ENCODE measurements around the gene CCL27. TPM values are rescaled to one million over a fixed set of nuclear protein-coding genes. Genes with fewer than 3 reads are reported as not detected.

The CCL27 gene
- total RNA-seq, 2 experiments from 2014 or later = 0.80 TPM; not detected in 1

DNA sequence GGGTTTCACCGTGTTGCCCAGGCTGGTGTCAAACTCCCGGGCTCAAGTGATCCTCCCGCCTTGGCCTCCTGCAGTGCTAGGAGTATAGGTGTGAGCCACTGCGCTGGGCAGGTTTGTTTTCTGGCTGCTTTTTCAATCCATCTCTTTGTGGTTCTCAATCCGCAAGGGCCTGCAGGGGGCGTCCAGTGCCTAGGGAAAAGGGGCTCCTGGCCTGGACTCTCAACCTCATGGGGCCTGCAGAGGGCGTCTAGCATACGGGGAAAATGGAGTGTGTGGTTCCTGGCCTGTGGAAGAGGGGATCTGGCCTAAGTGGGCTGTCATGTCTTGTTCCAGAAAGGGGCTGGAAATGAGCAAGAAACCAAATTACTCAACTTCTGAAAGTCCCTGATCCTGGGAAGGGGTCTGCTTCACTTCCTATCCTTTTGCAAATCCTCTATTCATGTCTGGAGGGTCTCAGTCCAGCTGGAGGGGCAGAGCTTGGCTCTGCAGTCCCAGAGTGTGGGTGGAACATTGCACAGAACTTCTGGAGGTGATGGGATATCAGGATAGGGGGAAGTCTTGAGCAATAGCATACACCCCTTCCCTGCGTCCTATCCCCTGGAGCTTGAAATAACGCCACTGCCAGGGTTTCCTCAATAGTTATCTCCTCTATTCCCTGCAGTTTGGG, 12.7 kb upstream of the CCL27 start:
- Mint-ChIP-seq H3K27ac (no peak overlapping the region), H3K36me3 (peaks cover 3% of the 10 kb centered on the region), H3K9me3 (peaks cover 9% of the 10 kb centered on the region), H3K4me3 (no peak overlapping the region), H3K27me3 (no peaks in the 10 kb centered on the region), H3K4me1 (ENCODE audit: low read depth) (peaks cover 2% of the 10 kb centered on the region)
- CTCF ChIA-PET = interaction anchor here (0.7 to 4.0 kb wide), 4 partner anchors 9 to 310 kb away, joined by 3 to 49 read pairs (median 4); no protein-coding TSS in a partner anchor
- DNase-seq = peak; percentile 74
- POLR2A ChIA-PET = no interaction called here
- intact Hi-C loops (cut with micrococcal nuclease) = loop anchor here (1.0 kb wide), 1 partner anchor 27 kb away; no protein-coding TSS in a partner anchor

DNA sequence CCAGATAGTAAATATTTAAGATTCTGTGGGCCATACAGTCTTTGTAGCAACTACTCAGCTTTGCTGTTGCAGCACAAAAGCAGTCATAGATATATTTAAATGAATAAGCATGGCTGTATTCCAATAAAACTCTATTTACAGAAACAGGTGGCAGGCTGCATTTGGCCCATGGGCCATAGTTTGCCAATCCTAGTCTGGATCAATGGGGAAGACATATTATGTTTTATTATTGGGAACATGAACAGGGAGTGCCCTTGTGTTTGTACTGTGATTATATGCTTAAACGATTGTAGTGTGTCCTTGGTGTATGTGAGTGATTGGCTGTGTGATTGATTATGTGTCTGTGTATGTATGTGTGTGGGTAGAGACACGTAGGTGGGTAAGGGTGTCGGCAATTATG, 12.0 kb upstream of the CCL27 start:
- intact Hi-C loops (cut with micrococcal nuclease) = no loop called here
- Mint-ChIP-seq H3K4me3 (no peak overlapping the region), H3K36me3 (peaks cover 7% of the 10 kb centered on the region), H3K9me3 (peaks cover 16% of the 10 kb centered on the region), H3K27me3 (no peaks in the 10 kb centered on the region), H3K27ac (no peak overlapping the region), H3K4me1 (ENCODE audit: low read depth) (peaks cover 2% of the 10 kb centered on the region)
- POLR2A ChIA-PET = no interaction called here
- no peak for DNase-seq
- CTCF ChIA-PET = interaction anchor here (1.9 to 4.0 kb wide), 2 partner anchors 11 to 28 kb away, joined by 5 to 49 read pairs; no protein-coding TSS in a partner anchor

DNA sequence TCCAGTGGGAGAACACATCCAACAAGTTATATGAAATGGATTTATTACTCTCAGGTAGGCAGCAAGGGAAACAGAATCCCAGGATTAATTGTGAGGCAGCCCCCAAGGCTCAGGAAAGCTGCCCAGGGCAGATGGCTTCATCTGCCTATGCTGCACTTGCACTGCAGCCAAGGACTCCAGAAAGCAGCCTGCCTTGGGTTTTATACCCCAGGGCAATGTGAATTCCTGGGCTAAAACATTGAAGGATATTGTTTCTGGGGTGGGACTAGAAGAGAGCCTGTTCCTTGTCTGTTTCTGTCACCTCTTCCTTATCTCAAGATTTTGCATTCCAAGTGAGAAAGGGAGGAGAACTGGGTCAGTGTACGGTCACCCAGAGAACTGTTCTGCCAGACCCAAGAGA, 8.8 kb upstream of the CCL27 start:
- H3K9me3 Mint-ChIP-seq = peaks cover 27% of the 10 kb centered on the region
- H3K27ac Mint-ChIP-seq = no peak overlapping the region
- CTCF ChIA-PET = interaction anchor here (0.6 to 1.5 kb wide), 3 partner anchors 31 to 616 kb away, joined by 3 to 5 read pairs (median 3); no protein-coding TSS in a partner anchor
- no peak for DNase-seq
- intact Hi-C loops (cut with micrococcal nuclease) = no loop called here
- peaks cover 18% of the 10 kb centered on the region for H3K36me3 Mint-ChIP-seq
- POLR2A ChIA-PET = no interaction called here
- H3K4me1 Mint-ChIP-seq (ENCODE audit: low read depth) = peaks cover 9% of the 10 kb centered on the region
- no peak overlapping the region for H3K4me3 Mint-ChIP-seq
- no peaks in the 10 kb centered on the region for H3K27me3 Mint-ChIP-seq

- Mint-ChIP-seq H3K27me3 (no peaks in the 10 kb centered on the region), H3K4me1 (ENCODE audit: low read depth) (peaks cover 13% of the 10 kb centered on the region), H3K4me3 (no peak overlapping the region), H3K36me3 (peaks cover 18% of the 10 kb centered on the region), H3K27ac (no peak overlapping the region), H3K9me3 (peaks cover 27% of the 10 kb centered on the region)
- intact Hi-C loops (cut with micrococcal nuclease) = loop anchor here (2.0 to 5.0 kb wide), 2 partner anchors 73 to 442 kb away; no protein-coding TSS in a partner anchor
- ChIA-PET POLR2A (no interaction called here), CTCF (interaction anchor here (1.5 kb wide), 1 partner anchor 32 kb away, joined by 5 read pairs; no protein-coding TSS in a partner anchor)
- no peak for DNase-seq
Measured at GRCh38 chr9:34669809-34670562, 7.5 kb upstream of the CCL27 start.

- H3K36me3 Mint-ChIP-seq = peaks cover 18% of the 10 kb centered on the region
- H3K27me3 Mint-ChIP-seq = no peaks in the 10 kb centered on the region
- peak overlapping the region; percentile 85 for H3K27ac Mint-ChIP-seq
- H3K4me1 Mint-ChIP-seq (ENCODE audit: low read depth) = peaks cover 47% of the 10 kb centered on the region
- H3K9me3 Mint-ChIP-seq = peaks cover 22% of the 10 kb centered on the region
- intact Hi-C loops (cut with micrococcal nuclease) = loop anchor here (1.0 to 5.0 kb wide), 5 partner anchors 37 to 447 kb away; partner anchors contain the start of genes DNAI1, DNAJB5, FAM219A and RPP25L
- peak overlapping the region; percentile 78 for H3K4me3 Mint-ChIP-seq
- ChIA-PET CTCF (interaction anchor here (0.9 to 5.0 kb wide), 7 partner anchors 9 to 446 kb away, joined by 3 to 46 read pairs (median 8); partner anchors contain the start of genes GALT and SIGMAR1), POLR2A (interaction anchor here (0.5 to 1.7 kb wide), 4 partner anchors 10 to 28 kb away, joined by 3 to 5 read pairs (median 3); partner anchors contain the start of genes GALT, IL11RA and SIGMAR1)
- DNase-seq = peak; percentile 93
Measured at GRCh38 chr9:34665381-34666250, 3.2 kb upstream of the CCL27 start.

GRCh38 chr9:34665067-34665380, 2.6 kb upstream of the CCL27 start:
- intact Hi-C loops (cut with micrococcal nuclease) = loop anchor here (1.0 to 5.0 kb wide), 5 partner anchors 38 to 447 kb away; partner anchors contain the start of genes DNAI1, DNAJB5, FAM219A and RPP25L
- H3K27ac Mint-ChIP-seq = peak overlapping the region; percentile 76
- ChIA-PET CTCF (interaction anchor here (0.8 to 5.0 kb wide), 8 partner anchors 9 to 447 kb away, joined by 3 to 46 read pairs (median 8); partner anchors contain the start of genes GALT and SIGMAR1), POLR2A (interaction anchor here (0.5 to 1.7 kb wide), 4 partner anchors 9 to 27 kb away, joined by 3 to 5 read pairs (median 3); partner anchors contain the start of genes GALT, IL11RA and SIGMAR1)
- no peaks in the 10 kb centered on the region for H3K27me3 Mint-ChIP-seq
- peak overlapping the region; percentile 78 for H3K4me3 Mint-ChIP-seq
- H3K4me1 Mint-ChIP-seq (ENCODE audit: low read depth) = peaks cover 47% of the 10 kb centered on the region
- peaks cover 16% of the 10 kb centered on the region for H3K9me3 Mint-ChIP-seq
- DNase-seq = no peak
- H3K36me3 Mint-ChIP-seq = peaks cover 14% of the 10 kb centered on the region

DNA sequence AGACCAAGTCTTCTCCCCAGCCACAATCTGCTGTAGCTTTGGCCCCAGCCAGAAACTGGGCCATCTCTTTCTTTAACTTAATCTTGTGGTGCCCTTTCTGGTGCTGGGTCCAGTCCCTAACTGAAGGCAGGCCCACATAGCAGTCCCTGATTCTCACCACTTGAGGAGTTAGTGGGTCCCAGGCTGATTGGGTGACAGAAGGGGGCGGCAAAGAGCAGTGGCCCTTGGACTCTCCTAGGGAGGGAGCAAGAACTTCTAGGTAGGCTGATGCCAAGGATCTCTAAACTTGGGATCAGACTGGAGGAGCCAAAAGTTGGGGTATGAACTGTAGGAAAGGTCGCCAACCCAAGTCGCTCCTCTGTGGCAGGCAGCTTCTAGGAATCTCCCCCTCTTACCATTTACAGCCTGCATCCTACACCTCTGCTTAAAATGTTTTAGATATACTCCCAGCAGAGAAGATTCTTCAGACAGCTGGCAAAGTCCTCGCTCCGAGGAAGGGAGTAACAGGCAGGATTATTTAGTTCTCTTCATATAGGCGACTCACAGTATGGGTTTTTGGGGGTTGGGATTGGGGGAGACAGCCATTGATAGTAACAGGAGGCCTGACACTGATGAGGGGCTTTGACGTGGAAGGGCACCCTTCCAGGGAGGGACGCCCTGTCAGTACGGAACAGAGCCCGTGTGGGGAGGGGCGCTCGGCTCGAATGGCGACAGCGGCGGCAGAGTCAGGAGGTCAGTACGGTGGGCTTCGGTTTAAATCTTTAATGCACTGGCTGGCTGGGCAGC, 2.0 kb upstream of the CCL27 start:
- Mint-ChIP-seq H3K9me3 (peaks cover 11% of the 10 kb centered on the region), H3K4me3 (peak overlapping the region; percentile 78), H3K27me3 (no peaks in the 10 kb centered on the region), H3K27ac (peak overlapping the region; percentile 76), H3K4me1 (ENCODE audit: low read depth) (peaks cover 47% of the 10 kb centered on the region), H3K36me3 (peaks cover 11% of the 10 kb centered on the region)
- CTCF ChIA-PET = interaction anchor here (0.7 to 5.0 kb wide), 11 partner anchors 8 to 447 kb away, joined by 3 to 46 read pairs (median 7); partner anchors contain the start of genes DCTN3, GALT and SIGMAR1
- intact Hi-C loops (cut with micrococcal nuclease) = loop anchor here (1.0 to 5.0 kb wide), 6 partner anchors 18 to 448 kb away; partner anchors contain the start of genes DNAI1, DNAJB5, FAM219A and GALT
- peak; percentile 88 for DNase-seq
- POLR2A ChIA-PET = interaction anchor here (0.7 to 1.7 kb wide), 3 partner anchors 12 to 27 kb away, joined by 3 to 5 read pairs (median 3); partner anchors contain the start of genes GALT, IL11RA and SIGMAR1

DNA sequence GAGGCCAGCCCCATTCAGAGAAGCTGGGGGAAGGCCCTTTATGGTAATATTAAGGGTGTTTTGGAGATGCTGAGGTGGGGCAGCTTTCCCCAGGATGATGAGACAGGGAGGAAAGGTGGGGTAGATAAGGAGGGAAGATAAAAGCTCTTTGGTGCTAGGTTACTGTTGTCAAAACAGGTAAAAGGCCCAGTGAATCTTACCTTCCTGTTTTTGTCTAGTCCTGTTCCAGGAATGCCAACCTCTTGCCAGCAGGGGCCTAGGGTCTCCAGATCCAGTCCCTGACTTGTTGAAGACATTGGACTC, 797 bp upstream of the CCL27 start:
- no peak for DNase-seq
- intact Hi-C loops (cut with micrococcal nuclease) = no loop called here
- peaks cover 2% of the 10 kb centered on the region for H3K36me3 Mint-ChIP-seq
- H3K9me3 Mint-ChIP-seq = no peaks in the 10 kb centered on the region
- H3K4me1 Mint-ChIP-seq (ENCODE audit: low read depth) = peaks cover 47% of the 10 kb centered on the region
- ChIA-PET POLR2A (interaction anchor here (0.8 kb wide), 1 partner anchor 25 kb away, joined by 3 read pairs; the partner anchor contains the start of gene SIGMAR1), CTCF (interaction anchor here (0.6 to 5.0 kb wide), 7 partner anchors 16 to 991 kb away, joined by 3 to 46 read pairs (median 8); partner anchors contain the start of gene GALT)
- peak overlapping the region; percentile 74 for H3K27ac Mint-ChIP-seq
- no peaks in the 10 kb centered on the region for H3K27me3 Mint-ChIP-seq
- no peak overlapping the region for H3K4me3 Mint-ChIP-seq

- H3K4me3 Mint-ChIP-seq = no peak overlapping the region
- peaks cover 33% of the 10 kb centered on the region for H3K4me1 Mint-ChIP-seq (ENCODE audit: low read depth)
- intact Hi-C loops (cut with micrococcal nuclease) = no loop called here
- no peaks in the 10 kb centered on the region for H3K36me3 Mint-ChIP-seq
- ChIA-PET POLR2A (no interaction called here), CTCF (interaction anchor here (1.1 to 5.0 kb wide), 3 partner anchors 13 to 43 kb away, joined by 3 to 37 read pairs (median 10); partner anchors contain the start of gene GALT)
- no peak overlapping the region for H3K27ac Mint-ChIP-seq
- no peak for DNase-seq
- no peaks in the 10 kb centered on the region for H3K27me3 Mint-ChIP-seq
- no peaks in the 10 kb centered on the region for H3K9me3 Mint-ChIP-seq
Measured at GRCh38 chr9:34659592-34660253, 2.7 kb downstream of the CCL27 start.

- no peak for DNase-seq
- Mint-ChIP-seq H3K9me3 (no peaks in the 10 kb centered on the region), H3K4me3 (no peak overlapping the region), H3K27me3 (no peaks in the 10 kb centered on the region), H3K4me1 (ENCODE audit: low read depth) (peaks cover 20% of the 10 kb centered on the region), H3K27ac (no peak overlapping the region), H3K36me3 (no peaks in the 10 kb centered on the region)
- ChIA-PET POLR2A (no interaction called here), CTCF (no interaction called here)
- intact Hi-C loops (cut with micrococcal nuclease) = no loop called here
Measured at GRCh38 chr9:34658461-34658860, 4.0 kb downstream of the CCL27 start.
